Glomerular visceral epithelial cell (primary cell): ENCODE data around the gene PLEKHA6.
"Not testable (repeated sequence)": the region's sequence is repeated elsewhere in the genome, so short reads cannot be mapped to it uniquely, and the experiment has no call there.

Experiments
- DNase-seq: peaks from one replicate; pipeline ENCODE4 v3.0.0-alpha.2; 2016; ENCODE audit errors: extremely low spot score

PLEKHA6 gene

DNA sequence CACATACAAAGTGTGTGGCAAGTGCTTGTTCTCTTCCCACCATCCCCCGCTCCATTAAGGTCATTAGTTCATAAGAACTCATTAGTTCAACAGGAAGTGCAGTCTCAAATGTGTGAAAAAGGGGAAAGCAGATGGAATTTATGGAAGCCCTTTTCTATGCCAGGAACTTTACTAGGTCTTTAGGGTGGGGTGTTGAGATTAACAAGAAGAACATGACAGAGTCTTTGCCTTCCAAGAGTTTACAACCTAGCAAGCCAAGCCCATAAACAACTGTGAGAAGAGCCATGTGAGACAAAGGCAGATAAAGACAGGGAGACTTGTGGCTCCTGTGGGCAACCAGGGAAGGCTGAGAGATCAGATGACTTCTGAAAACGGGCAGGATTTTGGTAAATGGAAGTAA, 21.4 kb downstream of the PLEKHA6 start:
- no peak for DNase-seq

DNA sequence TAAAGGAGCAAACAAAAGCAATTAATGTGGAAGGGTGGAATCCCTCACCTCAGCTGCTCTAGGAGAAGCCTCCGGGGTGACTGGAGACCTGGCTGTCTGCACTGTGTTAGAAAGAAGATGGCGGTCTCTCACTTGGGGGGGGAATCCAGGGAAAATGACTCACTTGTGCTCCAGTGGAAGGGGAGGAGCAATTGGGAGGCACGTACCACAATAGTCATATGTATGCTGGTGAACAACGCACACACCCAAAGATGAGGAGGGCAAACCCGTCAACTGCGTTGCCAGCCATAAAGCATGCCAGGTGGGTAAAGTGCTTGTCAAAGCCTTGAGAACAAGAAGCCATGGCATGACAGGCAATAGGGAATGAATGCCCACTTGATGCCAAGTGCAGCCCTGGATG, 22.1 kb downstream of the PLEKHA6 start:
- DNase-seq: no peak

- DNase-seq: no peak
Observed at GRCh38 chr1:204337036-204337429, 22.7 kb downstream of the PLEKHA6 start.

GRCh38 chr1:204336421-204337035, 23.2 kb downstream of the PLEKHA6 start:
- no peak for DNase-seq

DNA sequence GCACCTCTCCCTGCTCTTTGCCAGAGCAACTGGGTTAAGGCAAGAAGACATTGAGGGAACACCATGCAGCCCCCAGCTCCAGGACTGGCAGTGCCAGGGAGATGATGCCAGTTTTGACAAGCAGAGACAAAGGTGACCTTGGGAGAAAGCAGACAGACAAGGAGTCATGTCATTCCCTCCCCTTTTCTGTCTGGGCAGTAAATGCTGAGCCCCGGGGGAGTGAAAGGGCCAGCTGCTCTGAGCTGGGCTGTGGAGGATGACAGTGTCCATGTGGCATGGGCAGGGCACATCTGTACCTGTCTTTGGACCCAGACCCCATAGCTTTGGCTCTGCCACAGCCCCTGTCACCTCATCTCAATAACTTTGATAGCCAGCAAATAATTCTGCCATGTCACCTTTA, 24.2 kb downstream of the PLEKHA6 start:
- DNase-seq: no peak

GRCh38 chr1:204335085-204335484, 24.6 kb downstream of the PLEKHA6 start:
- DNase-seq: no peak

DNA sequence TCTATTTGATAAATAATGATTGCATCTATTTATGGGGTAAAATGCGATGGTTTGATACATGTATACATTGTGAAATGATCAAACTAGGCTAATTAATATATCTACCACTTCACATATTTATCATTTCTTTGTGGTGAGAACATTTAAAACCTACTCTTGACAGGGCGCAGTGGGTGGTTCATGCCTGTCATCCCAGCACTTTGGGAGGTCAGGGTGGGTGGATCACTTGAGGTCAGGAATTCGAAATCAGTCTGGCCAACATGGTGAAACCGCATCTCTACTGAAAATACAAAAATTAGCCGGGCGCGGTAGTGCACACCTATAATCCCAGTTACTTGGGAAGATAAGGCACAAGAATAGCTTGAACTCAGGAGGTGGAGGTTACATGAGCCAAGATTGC, 25.3 kb downstream of the PLEKHA6 start:
- no peak for DNase-seq

DNA sequence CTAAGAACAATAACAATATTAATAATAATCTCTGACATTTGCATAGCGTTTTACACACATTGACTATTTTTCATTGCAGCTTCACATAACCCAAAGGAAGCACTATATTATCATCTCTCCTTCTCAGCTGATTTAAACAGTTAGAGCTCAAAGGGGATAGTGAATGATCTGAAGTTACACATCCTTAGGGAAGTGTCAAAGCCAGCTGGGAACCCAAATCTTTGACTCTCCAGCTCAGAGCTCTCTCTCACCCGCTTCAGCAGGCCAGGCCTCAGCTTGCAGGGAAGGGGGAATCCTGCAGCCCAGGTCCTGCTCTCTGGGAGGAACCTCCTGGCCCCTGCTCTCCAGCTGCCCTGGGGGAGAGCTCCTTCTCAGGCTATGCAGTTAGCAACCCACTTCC, 26.3 kb downstream of the PLEKHA6 start:
- DNase-seq: no peak

DNA sequence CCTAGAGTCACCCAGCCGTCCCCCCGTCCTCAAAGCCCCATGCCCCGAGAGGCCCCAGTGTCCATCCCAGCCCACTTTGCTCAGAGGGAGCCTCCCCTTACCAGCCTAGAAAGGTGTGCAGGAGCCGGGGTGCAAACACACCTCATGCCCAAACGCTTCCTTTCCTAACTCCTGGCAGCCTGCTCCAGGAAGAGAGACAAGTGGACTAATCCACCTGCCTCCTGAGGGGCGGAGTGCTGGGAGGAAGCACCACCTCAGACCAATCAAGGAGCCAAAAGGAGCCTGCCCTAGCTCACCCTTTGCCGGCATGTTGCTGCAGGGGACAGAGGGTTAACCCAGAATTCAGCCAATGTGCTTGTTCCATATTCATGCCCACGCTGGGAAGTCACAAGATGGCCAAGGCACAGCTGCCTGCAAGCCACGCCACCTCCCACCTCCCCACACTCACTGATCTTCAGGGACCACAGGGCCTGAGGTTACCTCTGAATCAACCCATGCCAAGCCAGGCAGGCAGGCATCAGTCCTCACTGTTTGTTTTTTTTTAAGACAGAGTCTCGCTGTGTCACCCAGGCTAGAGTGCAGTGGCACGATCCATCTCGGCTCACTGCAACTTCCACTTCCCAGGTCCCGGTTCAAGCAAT, 27.8 kb downstream of the PLEKHA6 start:
- DNase-seq: no peak

DNA sequence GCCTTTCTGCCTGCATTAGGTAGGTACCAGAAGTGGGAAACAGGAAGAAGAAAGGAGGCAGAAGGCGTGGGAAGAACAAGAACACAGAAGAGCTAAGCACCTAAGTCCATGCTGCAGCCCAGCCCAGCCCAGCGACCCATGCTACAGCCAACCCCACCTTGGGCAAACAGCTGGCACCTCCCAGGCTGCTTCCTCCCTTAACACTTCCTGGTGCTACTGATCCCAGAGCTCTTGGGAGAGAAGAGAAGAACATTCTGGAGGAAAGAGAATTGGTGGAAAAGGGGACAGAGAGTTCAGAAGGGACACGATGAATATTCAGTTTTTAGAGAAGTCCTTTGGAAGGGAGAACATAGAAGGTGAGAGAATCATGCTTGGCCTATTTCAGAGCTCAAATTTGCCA, 28.5 kb downstream of the PLEKHA6 start:
- DNase-seq: no peak

GRCh38 chr1:204327870-204328269, 31.9 kb downstream of the PLEKHA6 start:
- not testable (repeated sequence) for DNase-seq

- no peak for DNase-seq
Observed at GRCh38 chr1:204327359-204327758, 32.4 kb downstream of the PLEKHA6 start.

GRCh38 chr1:204326771-204327300, 32.9 kb downstream of the PLEKHA6 start:
- no peak for DNase-seq

- no peak for DNase-seq
Observed at GRCh38 chr1:204325944-204326343, 33.8 kb downstream of the PLEKHA6 start.

- DNase-seq: peak; percentile 80
Observed at GRCh38 chr1:204323887-204324286, 35.8 kb downstream of the PLEKHA6 start.

- no peak for DNase-seq
Observed at GRCh38 chr1:204322339-204322868, 37.3 kb downstream of the PLEKHA6 start.

DNA sequence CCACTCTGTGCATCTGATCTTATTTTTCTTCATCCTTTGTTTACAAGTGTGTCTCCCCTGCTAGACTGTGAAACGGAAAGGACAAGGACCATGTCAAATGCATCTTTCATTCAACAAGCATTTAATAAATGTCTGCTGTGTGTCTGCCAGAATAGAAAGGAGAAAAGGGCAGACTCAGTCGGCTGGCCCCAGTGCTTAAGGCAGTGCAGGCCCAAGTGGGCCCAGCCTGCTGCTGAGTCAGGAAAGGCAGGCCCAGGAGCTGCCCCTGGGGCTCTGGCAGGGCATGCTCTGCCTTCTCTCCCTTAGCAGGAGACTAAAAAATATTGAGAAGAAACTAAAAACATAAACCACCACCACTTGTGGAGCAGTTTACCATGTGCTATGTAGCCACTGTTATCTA, 38.1 kb downstream of the PLEKHA6 start:
- peak; percentile 34 for DNase-seq

DNA sequence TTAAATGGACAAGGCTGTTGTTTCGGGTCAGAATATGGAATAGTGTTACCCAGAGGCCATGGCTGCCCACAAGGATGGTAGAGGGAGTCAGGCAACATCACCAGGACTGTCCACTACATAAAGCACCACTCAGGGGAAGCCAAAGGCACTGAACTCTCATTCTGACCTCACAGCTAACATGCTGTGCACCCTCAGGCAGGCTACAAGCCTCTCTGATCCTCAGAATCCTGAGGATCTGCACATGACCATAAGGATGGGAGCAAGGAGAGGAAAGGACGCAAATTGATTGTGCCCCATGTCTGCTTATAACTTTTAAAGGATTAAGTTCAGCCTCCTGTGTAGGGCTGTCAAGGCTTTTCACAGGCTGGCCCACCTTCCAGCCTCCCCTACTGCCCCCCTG, 38.7 kb downstream of the PLEKHA6 start:
- no peak for DNase-seq

- peak; percentile 65 for DNase-seq
Observed at GRCh38 chr1:204320382-204320804, 39.3 kb downstream of the PLEKHA6 start.

- DNase-seq: peak; percentile 68
Observed at GRCh38 chr1:204319462-204319861, 40.3 kb downstream of the PLEKHA6 start.

DNA sequence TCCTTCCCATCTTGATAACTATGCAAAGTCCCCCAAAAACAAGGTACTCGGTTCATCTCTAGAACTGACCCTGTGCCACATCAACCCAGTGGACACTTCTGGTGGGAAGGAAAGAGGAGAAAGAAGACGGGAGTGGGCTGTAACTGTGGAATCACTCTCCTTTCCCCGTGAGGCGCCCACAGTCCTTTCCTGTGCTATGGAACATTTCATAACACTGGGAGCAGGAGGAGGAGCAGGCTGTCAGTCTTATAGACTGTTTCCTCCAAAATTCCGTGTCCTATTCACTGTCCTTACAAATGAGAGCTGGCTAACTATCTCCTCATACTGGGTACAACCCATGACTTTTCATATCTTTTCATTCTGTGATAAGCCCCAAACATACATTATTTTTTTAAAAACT, 40.7 kb downstream of the PLEKHA6 start:
- DNase-seq: no peak

DNA sequence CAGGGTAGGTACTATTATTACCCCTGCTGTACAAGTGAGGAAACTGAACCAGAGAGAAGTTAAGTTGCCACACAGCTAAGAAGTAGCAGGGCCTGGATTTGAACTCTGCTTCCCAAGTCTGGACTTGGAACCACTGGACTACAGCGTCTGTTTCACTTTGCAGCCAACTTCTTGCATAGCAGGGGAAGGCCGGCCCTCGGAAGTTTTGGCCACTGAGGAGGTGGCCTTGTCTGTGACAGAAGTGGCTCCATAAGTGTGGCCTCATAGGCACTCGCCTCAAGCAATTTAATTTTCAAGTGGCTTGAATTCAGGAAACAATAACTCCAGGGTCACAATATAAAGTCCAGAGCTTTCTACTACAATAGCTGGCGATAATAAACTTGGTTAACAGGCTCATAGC, 41.4 kb downstream of the PLEKHA6 start:
- no peak for DNase-seq

- no peak for DNase-seq
Observed at GRCh38 chr1:204317170-204317569, 42.6 kb downstream of the PLEKHA6 start.
